Right lobe of liver (tissue), 6 donors: ENCODE measurements around the gene IGF2BP2. TPM values are rescaled to one million over a fixed set of nuclear protein-coding genes. Genes with fewer than 3 reads are reported as not detected.
"Not testable (repeated sequence)": the region's sequence is repeated elsewhere in the genome, so short reads cannot be mapped to it uniquely, and the experiment has no call there.

Experiments used
- ATAC-seq, 4 donors: fragments of 200-7000 bp; cut with Tn5 transposase; one replicate each; pipeline ENCODE4 v1.9.1; 2020; ENCODE audit warnings: mild to moderate bottlenecking in 4 of 4, moderate library complexity in 4 of 4
- DNase-seq, 3 donors: peaks; one replicate each; pipeline ENCODE4 v3.0.0-alpha.2; 2020
- H3K27ac ChIP-seq, 3 donors: fragments of 200-600 bp; one replicate each; pipeline ENCODE4 v1.8.0; 2022
- H3K27me3 ChIP-seq, 2 donors: fragments of 200-600 bp; one replicate each; pipeline ENCODE4 v1.8.0; 2022
- H3K36me3 ChIP-seq, 4 donors: fragments of 200-600 bp; sonication (generic) in 1 of 4; one replicate each; pipeline versions ENCODE4 v1.5.1 to v1.8.0; 2017 to 2022; ENCODE audit warnings: control low read depth in 1 of 4
- H3K4me1 ChIP-seq, 4 donors: fragments of 200-600 bp; sonication (generic) in 1 of 4; one replicate each; pipeline versions ENCODE4 v1.5.1 to v1.8.0; 2017 to 2022; ENCODE audit warnings: control low read depth in 1 of 4
- H3K4me3 ChIP-seq, 3 donors: fragments of 200-600 bp; one replicate each; pipeline ENCODE4 v1.8.0; 2022
- H3K9me3 ChIP-seq, 4 donors: fragments of 200-600 bp; sonication (generic) in 1 of 4; one replicate each; pipeline versions ENCODE4 v1.5.1 to v1.8.0; 2017 to 2022; ENCODE audit warnings: control low read depth in 1 of 4
- POLR2A ChIP-seq: fragments of 450-650 bp; IDR thresholded peaks from one replicate; pipeline ENCODE4 v1.6.1; 2017; ENCODE audit warnings: antibody characterized with exemption, mild to moderate bottlenecking
- WGBS: methylation state at CpG from one replicate; pipeline ENCODE4 v1.1.6; 2018; ENCODE audit warnings: low coverage, low lambda C conversion rate; ENCODE audit not compliant: insufficient coverage; ENCODE audit errors: missing lambda C conversion rate; 5-methylcytosine and 5-hydroxymethylcytosine counted together
- intact Hi-C, 2 donors: fragments of 100-400 bp; cut with DNase I; formaldehyde crosslinking; loops; one replicate each; pipeline versions ENCODE4 v1.11.2 to v1.14.1; 2022
- total RNA-seq, 6 experiments: library from RNA; depleted of rRNA in 2 of 6; stranded (reverse); fragments of >200 nt in 2 of 6; fragmentation: NEBNext Ultra II Directional in 3 of 6; extraction: Animal tissue kit (Norgen Biotek cat#: 25700) in 3 of 6; gene quantifications; one replicate each; pipeline versions ENCODE4 v1.1.0 to v1.2.4, GENCODE V29; 2016 to 2023
- TF ChIP-seq, protein P1 (sequence below), 4 donors: fragments of 200-600 bp in 3 of 4; fragments of 450-650 bp in 1 of 4; IDR thresholded peaks; one replicate each; pipeline versions ENCODE4 v1.5.1 to v1.8.0; 2016 to 2022; ENCODE audit warnings: antibody characterized with exemption in 4 of 4, mild to moderate bottlenecking in 2 of 4
- donor health status: DM: no; HTN: yes; CAD: no.
- donor health status: DM: no; HTN: no; CAD: no.
- donor health status: DM: no; HTN: no; CAD: no.
- donor health status: DM: no; HTN: yes; CAD: no.
- donor health status: DM: no; HTN: yes; CAD: no.

IGF2BP2 gene
- total RNA-seq, 6 experiments from 2014 or later = 0.99 to 3.0 (median 1.8) TPM

DNA sequence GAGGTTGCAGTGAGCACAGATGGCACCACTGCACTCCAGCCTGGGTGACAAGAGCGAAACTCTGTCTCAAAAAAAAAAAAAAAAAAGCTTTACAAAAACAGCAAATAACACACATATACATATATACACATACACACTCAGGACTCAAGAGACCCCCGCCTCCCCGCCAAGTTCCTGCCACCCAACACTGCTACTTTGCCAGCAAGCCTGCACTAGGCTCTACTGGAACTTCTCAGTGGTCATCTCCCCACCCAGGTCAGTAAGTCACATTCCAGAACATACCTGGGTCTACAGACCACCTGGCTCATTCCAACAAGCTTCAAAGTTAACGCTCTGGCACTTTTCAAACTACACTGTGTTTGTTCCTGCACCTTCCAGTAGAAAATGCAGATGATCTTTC, 176.4 kb downstream of the IGF2BP2 start:
- Histone ChIP-seq H3K4me3 (no peak overlapping the region), H3K4me1 (no peaks in the 10 kb centered on the region), H3K27ac (no peak overlapping the region), H3K27me3 (no peaks in the 10 kb centered on the region), H3K9me3 (no peaks in the 10 kb centered on the region), H3K36me3 (no peaks in the 10 kb centered on the region)
- intact Hi-C loops = no loop called here
- DNase-seq (no peak), ATAC-seq (no peak)
- no peak for TF ChIP-seq POLR2A
- WGBS = 87% methylated on average over 4 of the region's 4 CpGs

DNA sequence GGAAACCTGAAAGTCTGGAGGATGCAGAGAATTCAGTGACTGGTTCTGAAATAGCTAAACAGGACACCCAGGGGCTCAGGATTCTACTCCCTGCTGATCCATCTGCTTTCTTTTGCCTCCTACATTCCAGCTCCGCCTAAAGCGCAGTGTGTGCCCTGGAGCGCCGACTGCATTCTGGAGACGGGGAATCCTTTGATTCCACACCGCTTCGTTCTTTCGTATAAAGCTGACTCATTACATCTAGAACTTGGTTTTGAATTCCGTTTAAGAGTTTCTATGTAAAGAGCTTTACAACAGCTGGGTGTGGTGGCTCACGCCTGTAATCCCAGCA, 177.0 kb downstream of the IGF2BP2 start:
- Histone ChIP-seq H3K9me3 (no peaks in the 10 kb centered on the region), H3K27ac (no peak overlapping the region), H3K4me3 (no peak overlapping the region), H3K36me3 (no peaks in the 10 kb centered on the region), H3K27me3 (no peaks in the 10 kb centered on the region), H3K4me1 (no peaks in the 10 kb centered on the region)
- DNase-seq (no peak), ATAC-seq (no peak)
- TF ChIP-seq, protein P1, sequence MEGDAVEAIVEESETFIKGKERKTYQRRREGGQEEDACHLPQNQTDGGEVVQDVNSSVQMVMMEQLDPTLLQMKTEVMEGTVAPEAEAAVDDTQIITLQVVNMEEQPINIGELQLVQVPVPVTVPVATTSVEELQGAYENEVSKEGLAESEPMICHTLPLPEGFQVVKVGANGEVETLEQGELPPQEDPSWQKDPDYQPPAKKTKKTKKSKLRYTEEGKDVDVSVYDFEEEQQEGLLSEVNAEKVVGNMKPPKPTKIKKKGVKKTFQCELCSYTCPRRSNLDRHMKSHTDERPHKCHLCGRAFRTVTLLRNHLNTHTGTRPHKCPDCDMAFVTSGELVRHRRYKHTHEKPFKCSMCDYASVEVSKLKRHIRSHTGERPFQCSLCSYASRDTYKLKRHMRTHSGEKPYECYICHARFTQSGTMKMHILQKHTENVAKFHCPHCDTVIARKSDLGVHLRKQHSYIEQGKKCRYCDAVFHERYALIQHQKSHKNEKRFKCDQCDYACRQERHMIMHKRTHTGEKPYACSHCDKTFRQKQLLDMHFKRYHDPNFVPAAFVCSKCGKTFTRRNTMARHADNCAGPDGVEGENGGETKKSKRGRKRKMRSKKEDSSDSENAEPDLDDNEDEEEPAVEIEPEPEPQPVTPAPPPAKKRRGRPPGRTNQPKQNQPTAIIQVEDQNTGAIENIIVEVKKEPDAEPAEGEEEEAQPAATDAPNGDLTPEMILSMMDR (IDR thresholded peaks at IDR 0.05) = no peak
- TF ChIP-seq POLR2A = no peak
- WGBS = 95% methylated on average over 10 of the region's 10 CpGs
- intact Hi-C loops = no loop called here

DNA sequence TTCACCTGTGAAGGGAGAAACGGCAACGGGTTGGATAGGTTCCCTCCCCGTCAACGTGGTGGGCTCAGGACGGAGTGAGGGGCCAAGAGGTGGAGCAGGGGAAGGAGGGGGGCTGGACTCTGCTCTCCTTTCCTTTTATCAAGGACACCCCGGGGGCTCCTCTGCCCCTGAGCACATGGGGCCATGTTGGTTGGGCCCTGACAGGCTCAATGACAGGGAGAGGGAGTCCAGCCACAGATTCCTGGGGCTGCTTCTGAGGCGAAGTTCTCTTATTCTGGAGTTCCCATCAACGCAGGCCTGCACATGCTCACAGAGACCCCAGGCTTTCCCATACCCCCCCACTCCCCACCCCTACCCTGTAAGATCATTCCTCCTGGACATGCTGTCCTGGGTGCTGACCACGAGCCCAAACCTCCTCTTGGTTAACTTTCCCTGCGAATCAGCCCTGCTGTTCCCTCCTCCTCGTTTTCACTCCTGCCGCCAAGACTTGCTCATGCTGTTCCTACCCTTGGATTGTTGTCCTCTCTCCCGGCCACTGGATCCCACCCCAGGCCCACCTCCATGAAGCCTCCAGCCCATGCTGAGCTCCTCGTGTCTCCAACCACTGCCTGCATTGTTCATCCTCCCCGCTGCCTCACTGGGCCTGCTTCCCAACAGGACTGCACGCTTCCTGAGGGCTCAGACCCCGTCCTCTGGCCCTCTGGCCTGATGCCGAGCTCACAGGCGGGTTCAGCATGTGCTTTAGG, 177.5 kb downstream of the IGF2BP2 start:
- DNase-seq (no peak), ATAC-seq (no peak)
- H3K4me1 ChIP-seq = no peaks in the 10 kb centered on the region
- intact Hi-C loops = no loop called here
- no peaks in the 10 kb centered on the region for H3K27me3 ChIP-seq
- TF ChIP-seq, protein P1 (IDR thresholded peaks at IDR 0.05) = no peak
- no peak for TF ChIP-seq POLR2A
- no peaks in the 10 kb centered on the region for H3K9me3 ChIP-seq
- no peak overlapping the region for H3K27ac ChIP-seq
- no peaks in the 10 kb centered on the region for H3K36me3 ChIP-seq
- 75% methylated on average over 11 of the region's 19 CpGs for WGBS
- no peak overlapping the region for H3K4me3 ChIP-seq

DNA sequence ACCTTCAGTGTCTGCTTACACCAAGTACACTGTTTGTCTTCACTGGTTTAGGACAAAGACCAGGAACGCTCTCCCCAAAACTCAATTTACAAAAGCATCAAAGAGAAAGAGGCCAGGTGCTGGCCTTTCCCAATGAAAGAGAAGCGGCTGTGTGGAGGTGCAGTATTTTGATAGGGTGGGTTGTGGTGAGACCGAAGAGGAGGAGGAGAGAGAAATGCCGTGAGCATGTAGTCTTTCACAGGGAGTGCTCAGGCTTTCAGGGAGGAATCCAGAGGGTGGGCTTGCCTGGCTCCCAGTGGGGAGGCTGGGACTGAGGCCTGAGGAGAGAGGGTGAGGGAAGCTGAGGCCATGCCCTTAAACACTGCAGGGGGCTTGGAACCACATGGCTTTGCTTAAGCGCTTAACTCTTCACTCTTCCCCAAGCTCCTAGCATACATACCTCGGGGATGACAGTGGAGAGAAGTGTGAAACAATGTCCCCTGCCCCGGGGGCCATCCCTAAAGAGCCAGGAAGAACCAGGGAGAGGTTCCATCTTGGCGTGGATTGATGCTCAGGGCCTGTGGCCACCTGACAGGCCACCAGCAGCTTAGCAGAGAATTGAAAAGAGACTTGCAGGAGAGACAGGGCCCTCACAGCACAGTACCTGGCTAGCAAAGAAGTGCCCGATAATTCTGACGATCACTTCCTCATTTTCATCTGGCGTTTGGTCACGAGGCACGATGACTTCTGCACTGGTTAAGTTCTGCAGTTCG, 178.3 kb downstream of the IGF2BP2 start:
- Histone ChIP-seq H3K36me3 (no peaks in the 10 kb centered on the region), H3K9me3 (no peaks in the 10 kb centered on the region), H3K27ac (no peak overlapping the region), H3K27me3 (no peaks in the 10 kb centered on the region), H3K4me3 (no peak overlapping the region), H3K4me1 (no peaks in the 10 kb centered on the region)
- intact Hi-C loops = no loop called here
- TF ChIP-seq POLR2A = no peak
- TF ChIP-seq, protein P1 (IDR thresholded peaks at IDR 0.05) = no peak
- WGBS = 64% methylated on average over 8 of the region's 14 CpGs
- DNase-seq (no peak), ATAC-seq (no peak)

DNA sequence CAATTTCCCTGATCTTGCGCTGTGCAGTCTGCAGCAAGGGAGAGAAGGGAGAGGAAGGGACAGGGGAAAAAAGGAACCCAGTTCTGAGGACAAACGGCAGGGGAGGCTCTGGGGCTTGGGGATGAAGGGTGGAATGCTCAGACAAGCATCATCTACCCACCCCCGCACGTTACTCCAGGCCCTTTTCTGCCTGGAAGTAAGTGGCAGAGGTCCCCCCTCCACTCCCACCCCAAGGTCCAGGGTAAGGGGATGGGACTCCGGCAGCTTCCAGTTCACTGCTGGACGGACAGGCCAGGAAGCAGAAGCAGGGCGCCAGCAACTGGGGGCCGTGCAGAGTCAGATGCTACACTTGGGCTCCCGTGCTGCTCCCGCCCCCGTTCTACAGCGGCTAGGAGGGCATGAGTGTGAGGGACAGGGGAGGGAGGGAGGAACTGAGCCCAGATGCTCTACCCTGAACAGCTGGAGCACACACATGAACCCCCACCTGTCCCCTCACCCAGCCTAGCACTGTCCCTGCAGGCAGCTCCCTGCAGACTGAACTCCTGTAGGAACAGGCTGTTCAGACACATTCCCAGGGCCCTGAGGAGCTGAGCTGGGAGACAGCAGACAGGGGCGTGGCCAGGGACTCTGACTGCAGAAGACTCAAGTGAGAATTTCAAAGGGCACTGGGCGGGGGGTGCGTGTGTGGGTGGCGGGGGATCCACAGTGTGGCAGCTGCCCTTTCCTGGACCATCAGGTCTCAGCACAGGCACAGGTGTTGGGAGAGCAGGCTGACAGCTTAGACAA, 179.1 kb downstream of the IGF2BP2 start:
- H3K27ac ChIP-seq = no peak overlapping the region
- no peak for DNase-seq
- WGBS = 91% methylated on average over 6 of the region's 16 CpGs
- no peaks in the 10 kb centered on the region for H3K36me3 ChIP-seq
- H3K4me1 ChIP-seq = no peaks in the 10 kb centered on the region
- ATAC-seq = no peak
- no peak overlapping the region for H3K4me3 ChIP-seq
- intact Hi-C loops = no loop called here
- no peaks in the 10 kb centered on the region for H3K27me3 ChIP-seq
- H3K9me3 ChIP-seq = no peaks in the 10 kb centered on the region
- TF ChIP-seq, protein P1 (IDR thresholded peaks at IDR 0.05) = no peak
- TF ChIP-seq POLR2A = no peak

DNA sequence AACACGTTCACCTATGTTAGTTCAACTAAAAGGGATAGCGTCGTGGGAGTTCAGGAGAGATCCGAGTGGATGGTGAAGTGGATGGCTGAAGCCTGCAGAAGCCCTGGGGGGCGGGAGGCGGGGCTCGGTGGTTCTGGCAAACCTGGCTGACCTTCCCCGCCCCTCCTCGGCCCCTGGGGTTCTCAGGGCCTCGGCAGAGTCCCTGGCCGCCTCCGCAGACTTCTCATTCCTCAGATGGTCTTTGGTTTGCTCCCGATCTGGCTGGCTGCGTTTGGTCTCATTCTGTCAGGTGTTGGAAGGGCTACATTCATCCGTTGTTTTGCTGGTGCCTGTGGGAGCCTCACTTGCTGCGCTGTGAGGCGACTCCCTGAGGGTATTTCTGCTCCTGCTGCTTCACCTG, 179.7 kb downstream of the IGF2BP2 start:
- H3K4me1 ChIP-seq, DNase-seq, intact Hi-C loops, H3K36me3 ChIP-seq, H3K27me3 ChIP-seq, H3K27ac ChIP-seq, H3K4me3 ChIP-seq, ATAC-seq, H3K9me3 ChIP-seq: not testable (repeated sequence)
- 66% methylated on average over 9 of the region's 17 CpGs for WGBS
